NCI-H2029 treated with DMSO at 0.1 percent for 48 hours (cell line): ENCODE data around the gene TAB2.

Source experiments
- DNase-seq: peaks from one replicate; lab custom pipeline; 2025; lab: John Stamatoyannopoulos, UW

The TAB2 gene, protein sequence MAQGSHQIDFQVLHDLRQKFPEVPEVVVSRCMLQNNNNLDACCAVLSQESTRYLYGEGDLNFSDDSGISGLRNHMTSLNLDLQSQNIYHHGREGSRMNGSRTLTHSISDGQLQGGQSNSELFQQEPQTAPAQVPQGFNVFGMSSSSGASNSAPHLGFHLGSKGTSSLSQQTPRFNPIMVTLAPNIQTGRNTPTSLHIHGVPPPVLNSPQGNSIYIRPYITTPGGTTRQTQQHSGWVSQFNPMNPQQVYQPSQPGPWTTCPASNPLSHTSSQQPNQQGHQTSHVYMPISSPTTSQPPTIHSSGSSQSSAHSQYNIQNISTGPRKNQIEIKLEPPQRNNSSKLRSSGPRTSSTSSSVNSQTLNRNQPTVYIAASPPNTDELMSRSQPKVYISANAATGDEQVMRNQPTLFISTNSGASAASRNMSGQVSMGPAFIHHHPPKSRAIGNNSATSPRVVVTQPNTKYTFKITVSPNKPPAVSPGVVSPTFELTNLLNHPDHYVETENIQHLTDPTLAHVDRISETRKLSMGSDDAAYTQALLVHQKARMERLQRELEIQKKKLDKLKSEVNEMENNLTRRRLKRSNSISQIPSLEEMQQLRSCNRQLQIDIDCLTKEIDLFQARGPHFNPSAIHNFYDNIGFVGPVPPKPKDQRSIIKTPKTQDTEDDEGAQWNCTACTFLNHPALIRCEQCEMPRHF

DNA sequence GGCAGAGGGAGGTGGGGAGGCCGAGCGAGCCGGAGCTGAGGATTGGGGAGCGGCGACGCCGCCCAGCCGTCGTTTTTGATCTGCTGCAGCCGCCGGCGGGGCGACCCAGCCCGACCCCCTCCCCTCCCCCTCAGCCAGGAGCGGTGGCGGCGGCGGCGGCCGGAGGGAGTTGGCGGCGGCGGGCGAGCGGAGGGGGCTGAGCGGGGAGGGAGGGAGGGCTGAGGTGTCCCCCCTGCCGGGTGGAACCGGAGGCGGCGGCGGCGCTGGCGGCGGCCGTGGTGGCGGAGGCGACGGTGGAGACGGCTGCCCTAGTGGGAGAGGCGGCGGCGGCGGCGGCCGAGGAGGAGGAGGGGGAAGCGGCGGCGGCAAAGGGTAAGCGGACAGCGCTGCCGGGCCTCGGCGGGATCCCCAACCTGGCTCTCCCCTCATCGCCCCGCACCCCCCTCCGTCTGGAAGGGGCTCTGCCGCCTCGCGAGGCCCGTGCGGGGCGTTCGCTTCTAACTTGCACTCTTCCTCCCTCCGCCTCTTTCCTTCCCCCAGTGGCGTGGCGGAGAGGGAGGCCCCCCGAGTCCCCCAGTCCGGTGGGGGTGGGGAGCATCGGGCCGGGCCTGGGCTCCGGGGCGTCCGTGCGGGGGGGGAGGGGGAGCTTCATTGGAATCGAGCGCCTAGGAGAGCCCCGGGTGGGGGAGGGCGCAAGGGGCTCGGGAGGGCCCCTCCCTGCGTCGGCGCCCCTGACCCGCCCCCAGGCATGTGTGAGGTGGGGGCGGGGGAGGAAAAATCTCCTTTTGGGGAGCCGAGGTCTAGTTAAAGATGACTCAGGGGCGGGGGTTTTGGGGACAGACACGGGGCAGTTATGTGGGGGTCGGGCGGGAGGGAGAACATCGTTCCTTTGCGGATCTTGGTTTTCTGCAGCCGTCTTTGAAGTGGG is at the start of gene TAB2:
Gene TAB2, plus strand, starts transcription at position 69 of the 928 bp plus-strand sequence. CDS start 52,286 bp downstream, outside the sequence.
- DNase-seq: no peak

DNA sequence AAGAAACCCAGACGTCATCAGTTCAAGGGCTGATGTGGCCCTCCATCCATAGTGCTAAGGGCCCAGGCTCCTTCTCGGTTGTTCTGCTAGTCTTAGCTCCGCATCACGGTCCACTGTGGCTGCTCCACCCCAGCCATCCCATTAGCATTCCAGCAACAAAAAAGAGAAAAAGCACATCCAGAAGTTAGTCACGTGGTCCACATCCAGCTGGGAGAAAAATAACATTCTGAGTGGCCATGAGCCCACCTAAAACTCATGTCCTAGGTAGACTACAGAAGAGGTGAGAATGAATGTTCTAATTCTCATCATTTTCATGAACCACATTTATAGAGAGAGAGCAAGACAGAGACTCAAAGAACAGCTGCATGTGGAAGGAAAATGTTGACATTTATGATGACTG is 49.4 kb upstream of the TAB2 start:
- no peak for DNase-seq

DNA sequence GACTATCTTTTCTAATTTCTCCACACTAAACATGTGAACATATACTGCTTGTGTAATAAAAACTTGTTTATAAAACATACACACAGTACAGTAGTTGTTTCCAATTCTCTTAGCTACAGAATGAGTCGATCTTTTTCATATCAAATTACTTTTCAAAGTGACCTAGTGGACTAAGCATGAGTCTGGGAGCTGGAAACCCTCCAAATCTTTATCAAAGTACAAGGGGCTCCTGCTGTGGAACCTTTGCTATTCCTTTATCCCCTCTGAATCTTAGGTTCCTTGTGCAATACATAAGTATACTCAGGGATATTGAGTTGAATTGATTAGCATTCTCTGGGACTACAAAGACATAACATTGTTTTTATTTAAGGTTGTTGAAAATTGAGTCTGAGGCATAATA is 48.7 kb upstream of the TAB2 start:
- DNase-seq: no peak

DNA sequence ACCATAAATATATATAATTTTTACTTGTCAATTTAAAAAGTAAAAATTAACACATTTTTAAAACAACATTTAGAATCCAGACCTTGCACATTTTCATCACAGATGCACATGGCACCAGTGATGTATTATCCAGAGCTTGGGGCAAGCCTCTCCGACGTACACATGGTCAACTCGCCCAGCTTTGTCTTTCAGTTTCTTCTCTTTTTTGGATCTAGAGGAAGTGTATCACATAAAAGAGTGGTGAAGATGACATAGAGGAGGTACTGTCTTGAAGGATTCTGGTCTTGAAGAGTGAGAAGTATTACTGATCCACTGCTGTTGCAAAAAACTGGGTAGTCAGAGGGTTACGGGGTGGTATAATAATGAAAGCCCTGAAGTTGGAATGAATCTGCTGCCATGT is 46.9 kb upstream of the TAB2 start:
- DNase-seq: no peak

DNA sequence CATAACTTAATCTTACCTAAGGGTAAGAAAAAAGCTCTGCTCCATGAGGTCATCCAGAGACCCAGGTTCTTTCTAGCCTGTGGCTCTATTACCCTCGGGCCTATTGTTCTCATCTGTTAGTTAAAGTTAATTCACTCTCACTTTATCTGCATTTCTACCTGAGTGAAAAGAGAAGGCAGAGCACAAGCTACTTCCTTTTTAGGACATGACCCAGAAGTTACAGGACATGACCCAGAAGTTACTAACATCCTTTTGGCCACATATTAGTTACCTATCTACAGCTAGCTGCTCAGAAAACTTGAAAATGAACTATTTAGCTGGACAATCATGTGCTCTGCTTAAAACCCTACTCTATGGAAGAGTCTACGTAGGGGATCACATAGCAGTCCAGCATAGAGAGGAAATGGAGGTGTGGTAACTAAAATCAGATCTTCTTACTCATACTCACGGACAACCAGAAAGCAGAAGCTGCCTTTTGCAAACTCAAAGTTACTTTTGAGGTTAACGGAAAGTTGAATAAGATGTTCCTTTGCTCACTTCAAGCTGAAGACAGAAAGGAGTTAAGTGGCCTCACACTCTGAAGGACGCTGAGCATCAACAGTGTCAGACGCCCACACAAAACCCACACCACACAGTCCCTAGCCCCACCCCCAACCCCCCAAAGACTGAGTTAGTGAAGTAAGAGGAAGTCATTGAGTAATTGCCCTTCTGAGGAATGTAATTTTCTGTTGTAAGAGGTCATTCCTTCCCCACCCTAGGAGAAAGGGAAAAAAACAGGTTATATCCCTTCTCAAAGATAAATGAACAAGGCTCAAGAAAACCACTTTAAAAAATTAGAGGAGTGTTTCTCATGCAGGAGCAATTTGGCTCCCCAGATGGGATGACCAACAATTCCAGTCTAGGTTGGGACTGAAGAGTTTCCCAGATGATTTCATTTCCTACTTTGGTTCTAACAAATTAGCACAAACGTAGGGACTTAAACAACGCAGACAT is 45.9 kb upstream of the TAB2 start:
- no peak for DNase-seq

DNA sequence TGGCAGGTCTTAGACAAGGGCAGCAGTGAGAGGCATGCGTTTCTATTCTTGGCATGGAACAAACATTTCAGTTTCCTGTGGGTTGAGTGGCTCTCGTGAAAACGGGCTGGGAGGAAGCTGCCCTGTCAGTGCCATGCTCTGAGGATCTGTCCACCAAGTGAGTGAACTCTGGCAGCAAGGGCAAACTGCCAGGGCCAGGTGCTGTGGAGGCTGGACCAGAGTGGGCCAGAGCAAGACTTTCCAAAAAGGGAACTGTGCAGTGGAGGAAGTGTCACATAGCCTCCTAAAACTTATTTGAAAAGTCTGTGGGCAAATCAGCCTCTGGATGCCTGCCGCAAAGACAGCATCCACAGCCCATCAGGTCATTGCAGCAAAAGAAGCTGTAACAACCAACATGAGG is 44.2 kb upstream of the TAB2 start:
- no peak for DNase-seq

DNA sequence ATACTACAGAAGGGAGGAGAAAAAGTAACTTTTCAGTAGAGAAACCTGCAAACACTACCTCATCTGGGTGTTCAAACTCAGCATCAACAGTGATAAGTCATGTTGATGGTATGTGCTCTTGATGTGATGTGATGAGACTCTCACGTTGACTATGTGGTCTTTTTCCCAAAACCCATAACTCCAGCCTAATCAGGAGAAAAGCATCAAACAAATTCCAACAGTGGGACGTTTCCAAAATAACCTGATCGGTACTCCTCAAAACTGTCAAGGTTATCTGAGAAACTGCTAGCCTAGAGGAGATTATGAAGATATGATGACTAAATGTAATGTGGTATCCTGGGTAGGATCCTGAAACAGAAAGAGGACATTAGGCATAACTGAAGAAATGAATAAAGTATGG is 41.9 kb upstream of the TAB2 start:
- DNase-seq: no peak

DNA sequence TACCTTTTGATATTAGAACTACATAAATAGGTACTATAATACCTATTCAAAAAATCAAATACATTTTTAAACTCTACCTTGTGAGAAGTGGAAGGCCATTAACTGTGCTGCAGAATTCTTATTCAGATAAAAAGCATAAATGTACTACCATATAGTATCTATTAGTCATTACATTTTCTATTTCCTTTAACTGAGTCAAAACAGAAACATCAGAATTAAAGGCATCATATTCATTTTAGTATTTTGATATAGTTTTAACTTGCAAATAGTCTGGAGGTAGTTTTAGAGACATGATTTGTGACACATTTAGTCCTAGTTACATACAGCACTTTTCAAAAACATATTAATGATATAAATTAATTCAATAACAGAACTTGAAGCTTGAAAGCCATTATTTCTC is 39.9 kb upstream of the TAB2 start:
- no peak for DNase-seq

DNA sequence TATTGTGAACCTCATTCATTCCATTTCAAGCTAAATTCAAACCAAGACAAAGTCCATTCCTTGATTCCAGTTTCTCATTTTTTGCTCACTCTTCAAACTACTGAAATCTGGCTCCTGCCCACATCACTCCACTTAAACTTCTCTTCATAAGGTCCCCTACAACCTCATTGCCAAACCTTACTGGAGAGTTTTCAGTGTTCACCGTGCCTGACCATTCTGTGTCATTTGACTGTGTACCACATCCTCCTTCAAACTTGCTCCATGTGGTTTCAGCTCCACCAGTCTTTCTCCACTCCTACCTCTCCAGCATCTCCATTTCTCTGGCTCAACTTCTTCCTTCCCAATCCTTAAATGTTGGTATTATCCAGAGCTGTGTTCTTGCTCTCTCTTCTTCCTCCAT is 38.5 kb upstream of the TAB2 start:
- no peak for DNase-seq

DNA sequence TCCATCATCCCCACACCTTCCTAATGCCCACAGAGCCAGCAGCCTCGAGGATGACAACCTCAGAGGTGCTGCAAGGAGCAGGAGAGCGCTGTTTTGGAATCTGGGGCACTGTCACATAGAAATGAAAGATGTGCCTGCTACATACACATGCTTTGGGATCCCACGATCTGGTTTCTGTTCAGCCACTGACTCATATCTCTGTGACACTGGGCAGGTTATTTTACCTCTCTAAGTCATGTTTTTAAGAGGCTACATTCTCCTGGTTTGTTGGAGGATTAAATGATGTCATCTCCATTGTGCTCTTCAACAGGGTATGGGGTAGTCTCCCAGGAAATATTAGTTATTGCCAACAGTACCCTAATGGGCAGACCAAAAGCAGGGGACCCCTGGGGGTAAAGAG is 32.6 kb upstream of the TAB2 start:
- no peak for DNase-seq

DNA sequence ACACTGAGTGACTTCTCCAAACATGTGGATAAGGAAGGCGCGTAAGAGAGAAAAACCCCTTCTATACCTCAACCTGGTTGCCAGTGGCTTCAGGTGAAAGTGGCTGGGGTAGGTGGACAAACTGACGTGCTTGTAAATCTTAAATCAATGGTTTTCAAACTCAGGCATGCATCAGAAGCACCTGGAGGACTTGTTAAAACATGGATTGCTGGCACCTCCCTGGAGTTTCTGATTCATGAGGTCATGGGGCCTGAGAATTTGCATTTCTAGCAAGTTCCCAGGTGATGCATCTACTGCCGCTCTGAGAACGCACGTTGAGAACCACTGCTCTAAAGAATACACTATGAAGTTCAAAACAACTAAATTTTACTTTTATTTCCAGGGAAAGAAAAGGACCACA is 31.9 kb upstream of the TAB2 start:
- DNase-seq: no peak

DNA sequence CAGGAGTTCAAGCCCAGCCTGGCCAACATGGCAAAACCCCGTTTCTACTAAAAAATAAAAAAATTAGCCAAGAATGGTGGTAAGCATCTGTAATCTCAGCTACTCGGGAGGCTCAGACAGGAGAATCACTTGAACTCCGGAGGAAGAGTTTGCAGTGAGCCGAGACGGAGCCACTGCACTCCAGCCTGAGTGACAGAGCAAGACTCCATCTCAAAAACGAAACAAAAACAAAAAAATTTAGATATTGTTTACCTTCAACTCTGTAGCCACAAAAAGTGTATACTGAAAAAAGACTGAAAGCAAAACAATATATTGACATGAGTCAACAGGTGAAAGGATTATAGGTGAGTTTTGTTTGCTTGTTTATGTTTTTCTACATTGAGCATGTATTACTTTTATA is 30.6 kb upstream of the TAB2 start:
- no peak for DNase-seq

DNA sequence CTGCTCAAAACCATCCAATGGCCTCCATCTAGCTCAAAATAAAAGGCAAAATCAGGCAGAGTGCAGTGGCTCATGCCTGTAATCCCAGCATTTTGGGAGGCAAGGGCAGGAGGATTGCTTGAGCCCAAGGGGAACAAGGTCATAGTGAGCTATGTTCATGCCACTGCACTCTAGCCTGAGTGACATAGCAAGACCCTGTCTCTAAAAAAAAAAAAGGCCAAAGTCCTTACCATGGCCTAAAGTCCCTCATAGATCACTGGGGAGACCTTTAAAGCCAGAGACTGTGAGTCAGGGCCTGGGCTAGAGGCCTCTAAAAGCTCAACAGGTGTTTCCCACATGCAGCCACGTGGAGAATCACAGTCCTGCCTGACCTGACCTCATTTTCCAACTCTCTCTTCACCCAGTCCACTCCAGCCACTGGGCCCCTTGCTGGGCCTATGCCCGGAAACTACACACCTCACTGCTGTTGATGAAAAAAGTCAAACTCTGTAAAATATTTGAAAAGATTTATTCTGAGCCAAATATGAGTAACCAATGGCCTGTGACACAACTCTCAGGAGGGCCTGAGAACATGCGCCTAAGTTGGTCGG is 28.2 kb upstream of the TAB2 start:
- no peak for DNase-seq

DNA sequence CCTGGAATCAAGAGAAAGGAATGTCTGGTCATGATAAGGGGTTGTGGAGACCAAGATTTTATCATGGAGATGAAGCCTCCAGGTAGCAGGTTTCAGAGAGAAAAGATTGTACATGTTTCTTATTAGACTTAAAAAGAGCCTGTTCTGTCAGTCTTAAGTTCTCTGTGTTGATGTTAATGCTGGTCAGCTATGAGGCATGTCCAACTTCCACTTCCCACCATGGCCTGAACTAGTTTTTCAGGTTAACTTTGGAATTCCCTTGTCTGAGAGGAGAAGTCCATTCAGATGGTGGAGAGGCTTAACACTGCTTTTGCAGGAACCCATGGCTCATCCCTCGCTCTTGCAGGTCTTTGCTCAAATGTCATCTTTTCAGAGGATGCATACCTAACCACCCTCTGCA is 27.5 kb upstream of the TAB2 start:
- no peak for DNase-seq

DNA sequence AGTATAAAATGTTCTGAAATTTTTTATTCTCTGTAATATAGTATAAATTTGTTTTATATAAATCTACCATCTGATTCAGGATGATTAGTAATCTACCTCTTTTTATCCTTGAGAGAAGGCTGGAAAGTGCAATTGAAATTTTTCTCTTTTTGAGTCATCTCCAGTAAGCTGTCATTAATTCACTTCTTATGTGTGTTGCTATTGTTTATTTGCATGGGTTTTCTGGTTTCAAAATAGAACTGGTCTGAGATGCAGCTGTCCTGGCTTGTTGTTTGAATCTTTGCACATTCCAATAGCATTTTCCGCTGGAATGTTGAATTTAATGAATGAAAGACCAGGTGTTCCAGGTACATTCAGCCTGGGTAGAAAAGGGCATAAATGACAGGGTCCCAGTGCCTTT is 24.3 kb upstream of the TAB2 start:
- DNase-seq: no peak

DNA sequence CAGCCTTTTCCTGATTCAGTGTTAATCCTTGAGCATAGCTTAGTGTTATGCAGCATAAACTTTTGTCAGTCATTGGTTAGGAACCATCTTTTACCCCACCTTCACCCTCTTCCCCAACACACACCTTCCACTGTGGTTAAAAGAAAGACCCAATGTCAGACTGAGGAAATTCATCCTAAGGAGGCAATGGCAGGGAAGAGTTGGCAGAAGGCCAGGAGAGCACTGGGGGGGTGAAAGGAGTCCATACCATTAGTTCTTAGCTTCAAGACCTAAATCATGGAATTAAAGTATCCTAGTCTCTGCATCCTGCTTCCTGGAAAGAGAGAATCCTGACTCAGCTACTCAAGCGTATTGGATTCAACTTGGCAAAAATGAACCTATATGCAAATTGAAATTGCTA is 16.9 kb upstream of the TAB2 start:
- no peak for DNase-seq

DNA sequence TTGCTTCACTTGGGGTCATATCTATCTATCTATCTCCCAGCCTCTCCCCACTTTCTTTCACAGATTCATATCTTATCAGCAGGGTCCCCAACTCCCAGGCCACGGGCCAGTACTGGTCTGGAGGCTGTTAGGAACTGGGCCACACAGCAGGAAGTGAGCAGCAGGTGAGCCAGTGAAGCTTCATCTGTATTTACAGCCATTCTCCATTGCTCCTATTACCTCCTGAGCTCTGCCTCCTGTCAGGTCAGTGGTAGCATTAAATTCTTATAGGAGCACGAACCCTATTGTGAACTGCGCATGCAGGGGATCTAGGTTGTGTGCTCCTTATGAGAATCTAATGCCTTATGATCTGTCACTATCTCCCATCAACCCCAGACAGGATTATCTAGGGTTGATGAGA is 14.8 kb upstream of the TAB2 start:
- no peak for DNase-seq

DNA sequence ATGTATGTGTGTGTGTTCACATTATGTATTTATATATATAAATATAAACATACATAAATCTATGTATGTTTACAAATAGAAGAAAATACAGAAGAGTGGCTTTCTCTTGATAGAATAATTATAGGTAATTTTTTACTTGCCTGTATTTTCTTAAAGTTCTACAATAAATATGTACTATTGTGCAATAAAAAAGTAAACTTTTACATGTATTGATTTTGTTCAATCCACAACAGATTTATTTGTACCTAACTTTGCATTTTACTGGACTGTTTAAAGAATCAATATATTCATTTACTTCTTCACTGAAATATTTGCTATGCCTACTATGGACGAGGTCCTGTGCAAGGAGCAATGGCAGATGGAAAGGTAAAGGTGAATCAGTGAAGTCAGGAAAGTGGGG is 14.0 kb upstream of the TAB2 start:
- DNase-seq: no peak

DNA sequence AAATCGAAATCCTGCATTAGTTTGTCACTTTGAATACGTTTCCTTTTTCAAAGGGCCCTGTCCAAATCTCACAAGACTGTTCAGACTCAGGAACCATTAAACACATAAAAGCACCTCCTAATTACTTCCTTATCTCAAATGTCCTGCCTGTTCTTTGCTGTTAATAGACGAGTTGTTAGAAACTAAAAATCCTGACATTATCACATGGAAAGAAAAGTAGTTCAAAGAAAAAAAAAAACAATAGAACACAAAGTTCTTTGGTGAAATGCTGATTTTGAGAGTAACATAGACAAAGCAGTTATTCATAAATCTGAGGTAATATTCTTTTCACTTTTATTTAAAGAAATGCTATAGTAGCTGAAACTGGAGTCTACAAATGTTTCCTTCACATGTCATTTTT is 12.1 kb upstream of the TAB2 start:
- DNase-seq: no peak

DNA sequence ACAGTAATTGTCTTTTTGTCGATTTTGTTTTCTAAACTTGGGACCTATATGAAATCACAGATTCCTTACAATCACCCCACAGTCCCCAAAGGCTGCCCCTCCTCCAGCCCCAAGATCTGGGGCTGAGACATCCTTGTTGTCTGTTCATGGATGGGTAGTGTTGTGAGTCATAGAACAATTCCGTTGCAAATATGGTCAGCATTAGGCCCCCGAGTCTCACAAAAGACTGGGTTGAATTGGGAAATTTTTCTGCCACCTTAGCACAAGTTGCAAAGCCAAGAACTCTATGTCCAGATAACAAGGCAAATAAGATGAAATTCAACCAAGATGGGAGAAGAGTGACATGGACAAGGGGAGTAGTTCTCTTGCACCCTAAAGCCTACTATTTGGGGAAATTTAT is 10.5 kb upstream of the TAB2 start:
- DNase-seq: no peak

DNA sequence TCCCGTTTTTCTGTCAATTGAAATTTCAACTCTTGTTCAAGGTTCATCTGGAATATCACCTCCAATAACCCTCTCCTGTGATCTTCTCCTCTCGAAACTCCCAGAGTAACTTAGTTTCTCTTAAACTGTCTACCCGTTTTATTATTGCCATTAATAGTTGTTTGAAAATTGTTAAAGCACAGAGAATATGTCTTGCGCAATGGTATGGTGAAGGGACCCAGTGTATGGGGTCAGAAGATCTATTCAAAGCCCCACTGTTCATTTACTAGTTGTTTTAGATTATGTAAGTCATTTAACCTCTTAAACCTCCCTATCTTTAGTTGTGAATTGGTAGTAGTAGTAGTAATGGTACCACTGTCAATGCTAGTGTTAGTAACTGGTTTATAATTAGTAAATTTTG is 6.2 kb upstream of the TAB2 start:
- no peak for DNase-seq
